NCI-H748 (cell line): ENCODE results near the gene KIF5A.

Source experiments
- DNase-seq: peaks from one replicate; lab custom pipeline; 2025; ENCODE audit not compliant: unreplicated experiment; lab: John Stamatoyannopoulos, UW

Gene KIF5A

GRCh38 chr12:57534991-57535543 lies 14.8 kb upstream of the KIF5A start:
- no peak for DNase-seq

- DNase-seq = no peak
Observed at GRCh38 chr12:57535764-57536596, 13.9 kb upstream of the KIF5A start.

GRCh38 chr12:57536597-57536942 lies 13.3 kb upstream of the KIF5A start:
- DNase-seq = no peak

- DNase-seq = no peak
Observed at GRCh38 chr12:57539134-57539768, 10.6 kb upstream of the KIF5A start.

- DNase-seq = no peak
Observed at GRCh38 chr12:57541001-57541400, 8.8 kb upstream of the KIF5A start.

- no peak for DNase-seq
Observed at GRCh38 chr12:57541717-57542116, 8.1 kb upstream of the KIF5A start.

GRCh38 chr12:57543581-57543980 lies 6.3 kb upstream of the KIF5A start:
- no peak for DNase-seq

GRCh38 chr12:57545809-57546437 lies 3.9 kb upstream of the KIF5A start:
- DNase-seq = peak; percentile 30

GRCh38 chr12:57546438-57547287 lies 3.2 kb upstream of the KIF5A start, which contains the start of gene DCTN2:
TSS of gene DCTN2 (minus strand) at chr12:57547192. CDS start at chr12:57547063, 129 bp downstream.
- peak; percentile 98 for DNase-seq

GRCh38 chr12:57547288-57548012 lies 2.4 kb upstream of the KIF5A start:
- no peak for DNase-seq

- no peak for DNase-seq
Observed at GRCh38 chr12:57548013-57548315, 1.9 kb upstream of the KIF5A start.

- no peak for DNase-seq
Observed at GRCh38 chr12:57548488-57548887, 1.4 kb upstream of the KIF5A start.

- no peak for DNase-seq
Observed at GRCh38 chr12:57549203-57549908, 488 bp upstream of the KIF5A start.

GRCh38 chr12:57550641-57551549 lies 1.1 kb downstream of the KIF5A start:
- no peak for DNase-seq

- DNase-seq = no peak
Observed at GRCh38 chr12:57551637-57552305, 1.9 kb downstream of the KIF5A start.

- no peak for DNase-seq
Observed at GRCh38 chr12:57552306-57552651, 2.4 kb downstream of the KIF5A start.

- DNase-seq = no peak
Observed at GRCh38 chr12:57552835-57553313, 3.0 kb downstream of the KIF5A start.
